HEK293 (cell line): ENCODE results near the gene REEP2.

Source experiments
- EGR2 ChIP-seq: fragments of 450-650 bp; formaldehyde crosslinking; IDR thresholded peaks from 2 replicates; pipeline ENCODE4 v1.5.1; 2016; ENCODE audit warnings: low read depth, missing biosample characterization, missing genetic modification characterization
- KLF16 ChIP-seq: fragments of 450-650 bp; formaldehyde crosslinking; IDR thresholded peaks from 2 replicates; pipeline ENCODE4 v1.5.1; 2017; ENCODE audit warnings: missing biosample characterization, missing genetic modification characterization
- MZF1 ChIP-seq: fragments of 450-650 bp; formaldehyde crosslinking; IDR thresholded peaks from 2 replicates; pipeline ENCODE4 v1.5.1; 2017; ENCODE audit warnings: missing biosample characterization, missing genetic modification characterization, borderline replicate concordance
- TCF7L2 ChIP-seq: IDR thresholded peaks from 2 replicates; pipeline ENCODE4 v1.6.1; 2011; ENCODE audit warnings: low read depth, mild to moderate bottlenecking, inconsistent platforms, low read length, moderate library complexity, borderline replicate concordance
- WT1 ChIP-seq: fragments of 450-650 bp; formaldehyde crosslinking; IDR thresholded peaks from 2 replicates; pipeline ENCODE4 v1.5.1; 2016; ENCODE audit warnings: missing biosample characterization, missing genetic modification characterization
- ZFP3 ChIP-seq: fragments of 450-650 bp; formaldehyde crosslinking; IDR thresholded peaks from 2 replicates; pipeline ENCODE4 v1.5.1; 2016; ENCODE audit warnings: low read depth, missing biosample characterization, missing genetic modification characterization
- ZFP37 ChIP-seq: fragments of 450-650 bp; formaldehyde crosslinking; IDR thresholded peaks from 2 replicates; pipeline ENCODE4 v1.5.1; 2016; ENCODE audit warnings: missing biosample characterization, missing genetic modification characterization
- ZIC2 ChIP-seq: fragments of 450-650 bp; formaldehyde crosslinking; IDR thresholded peaks from 2 replicates; pipeline ENCODE4 v1.5.1; 2016; ENCODE audit warnings: missing biosample characterization, missing genetic modification characterization
- ZNF155 ChIP-seq: fragments of 450-650 bp; formaldehyde crosslinking; IDR thresholded peaks from 2 replicates; pipeline ENCODE4 v1.5.1; 2016; ENCODE audit warnings: missing biosample characterization, missing genetic modification characterization
- ZNF169 ChIP-seq: fragments of 450-650 bp; formaldehyde crosslinking; IDR thresholded peaks from 2 replicates; pipeline ENCODE4 v1.5.1; 2016; ENCODE audit warnings: missing biosample characterization, missing genetic modification characterization
- ZNF19 ChIP-seq: fragments of 450-650 bp; formaldehyde crosslinking; IDR thresholded peaks from 2 replicates; pipeline ENCODE4; 2016; ENCODE audit warnings: missing biosample characterization, missing genetic modification characterization, low read depth
- ZNF202 ChIP-seq: fragments of 450-650 bp; formaldehyde crosslinking; IDR thresholded peaks from 2 replicates; pipeline ENCODE4 v1.5.1; 2016; ENCODE audit warnings: missing biosample characterization, missing genetic modification characterization, borderline replicate concordance
- ZNF24 ChIP-seq: fragments of 450-650 bp; formaldehyde crosslinking; IDR thresholded peaks from 2 replicates; pipeline ENCODE4 v1.5.1; 2016; ENCODE audit warnings: missing biosample characterization, missing genetic modification characterization
- ZNF248 ChIP-seq: fragments of 450-650 bp; formaldehyde crosslinking; IDR thresholded peaks from 2 replicates; pipeline ENCODE4 v1.5.1; 2017; ENCODE audit warnings: missing biosample characterization, missing genetic modification characterization
- ZNF324 ChIP-seq: fragments of 450-650 bp; formaldehyde crosslinking; IDR thresholded peaks from 2 replicates; pipeline ENCODE4 v1.5.1; 2016; ENCODE audit warnings: missing biosample characterization, missing genetic modification characterization
- ZNF423 ChIP-seq: fragments of 450-650 bp; formaldehyde crosslinking; IDR thresholded peaks from 2 replicates; pipeline ENCODE4 v1.5.1; 2016; ENCODE audit warnings: missing biosample characterization, missing genetic modification characterization
- ZNF433 ChIP-seq: fragments of 450-650 bp; formaldehyde crosslinking; IDR thresholded peaks from 2 replicates; pipeline ENCODE4 v1.5.1; 2016; ENCODE audit warnings: missing biosample characterization, missing genetic modification characterization, low read depth
- ZNF473 ChIP-seq: fragments of 450-650 bp; formaldehyde crosslinking; IDR thresholded peaks from 2 replicates; pipeline ENCODE4 v1.5.1; 2017; ENCODE audit warnings: missing biosample characterization, missing genetic modification characterization
- ZNF654 ChIP-seq: fragments of 450-650 bp; formaldehyde crosslinking; IDR thresholded peaks from 2 replicates; pipeline ENCODE4 v1.5.1; 2016; ENCODE audit warnings: low read depth, missing biosample characterization, missing genetic modification characterization
- ZNF677 ChIP-seq: fragments of 450-650 bp; IDR thresholded peaks from 2 replicates; pipeline ENCODE4 v1.5.0; 2018; ENCODE audit warnings: missing biosample characterization, mild to moderate bottlenecking, missing genetic modification characterization, moderate library complexity
- ZNF776 ChIP-seq: fragments of 450-650 bp; formaldehyde crosslinking; IDR thresholded peaks from 2 replicates; pipeline ENCODE4 v1.5.0; 2017; ENCODE audit warnings: missing biosample characterization, missing genetic modification characterization, borderline replicate concordance
- TF ChIP-seq, protein P1 (sequence below): fragments of 450-650 bp; formaldehyde crosslinking; IDR thresholded peaks from 2 replicates; pipeline ENCODE4 v1.5.1; 2017; ENCODE audit warnings: missing biosample characterization, missing genetic modification characterization
- TF ChIP-seq, protein P2 (sequence below): fragments of 450-650 bp; formaldehyde crosslinking; IDR thresholded peaks from 2 replicates; pipeline ENCODE4 v1.5.1; 2016; ENCODE audit warnings: missing biosample characterization, missing genetic modification characterization
- TF ChIP-seq, protein P3 (sequence below): fragments of 450-650 bp; formaldehyde crosslinking; IDR thresholded peaks from 2 replicates; pipeline ENCODE4 v1.5.1; 2016; ENCODE audit warnings: missing biosample characterization, missing genetic modification characterization
- TF ChIP-seq, protein P4 (sequence below): fragments of 450-650 bp; formaldehyde crosslinking; IDR thresholded peaks from 2 replicates; pipeline ENCODE4 v1.5.1; 2016; ENCODE audit warnings: missing biosample characterization, missing genetic modification characterization

Gene REEP2

DNA sequence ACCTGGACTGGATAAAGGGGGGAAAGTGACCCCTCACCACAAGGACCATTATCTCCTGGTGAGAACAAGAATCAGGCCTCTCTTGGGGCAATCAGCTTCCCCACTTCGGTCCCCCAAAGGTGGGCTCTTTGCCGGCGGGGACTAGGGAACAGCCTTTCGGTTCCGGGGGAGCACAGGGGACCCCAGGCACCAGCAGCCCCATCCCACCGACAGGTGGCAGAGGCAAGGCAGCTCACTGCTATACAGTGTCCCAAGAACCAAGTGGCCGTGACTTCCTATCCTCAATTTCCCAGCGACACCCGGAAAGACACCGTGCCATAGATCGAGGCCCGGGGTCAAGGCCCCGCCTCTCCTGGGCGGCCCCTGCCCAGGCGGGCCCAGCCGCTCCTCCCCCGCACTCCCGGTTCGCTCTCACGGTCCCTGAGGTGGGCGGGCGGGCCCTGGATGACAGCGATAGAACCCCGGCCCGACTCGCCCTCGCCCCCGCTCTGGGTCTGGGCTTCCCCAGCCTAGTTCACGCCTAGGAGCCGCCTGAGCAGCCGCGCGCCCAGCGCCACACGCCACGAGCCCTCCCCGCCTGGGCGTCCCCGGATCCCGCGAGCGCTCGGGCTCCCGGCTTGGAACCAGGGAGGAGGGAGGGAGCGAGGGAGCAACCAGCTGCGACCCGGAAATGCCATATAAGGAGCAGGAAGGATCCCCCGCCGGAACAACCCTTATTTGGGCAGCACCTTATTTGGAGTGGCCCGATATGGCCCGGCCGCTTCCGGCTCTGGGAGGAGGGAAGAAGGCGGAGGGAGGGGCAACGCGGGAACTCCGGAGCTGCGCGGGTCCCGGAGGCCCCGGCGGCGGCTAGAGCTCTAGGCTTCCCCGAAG, 25.8 kb downstream of the REEP2 start (continued):
- TF ChIP-seq, protein P1, sequence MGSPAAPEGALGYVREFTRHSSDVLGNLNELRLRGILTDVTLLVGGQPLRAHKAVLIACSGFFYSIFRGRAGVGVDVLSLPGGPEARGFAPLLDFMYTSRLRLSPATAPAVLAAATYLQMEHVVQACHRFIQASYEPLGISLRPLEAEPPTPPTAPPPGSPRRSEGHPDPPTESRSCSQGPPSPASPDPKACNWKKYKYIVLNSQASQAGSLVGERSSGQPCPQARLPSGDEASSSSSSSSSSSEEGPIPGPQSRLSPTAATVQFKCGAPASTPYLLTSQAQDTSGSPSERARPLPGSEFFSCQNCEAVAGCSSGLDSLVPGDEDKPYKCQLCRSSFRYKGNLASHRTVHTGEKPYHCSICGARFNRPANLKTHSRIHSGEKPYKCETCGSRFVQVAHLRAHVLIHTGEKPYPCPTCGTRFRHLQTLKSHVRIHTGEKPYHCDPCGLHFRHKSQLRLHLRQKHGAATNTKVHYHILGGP (tag by site-specific recombination): no peak
- TF ChIP-seq, protein P2, sequence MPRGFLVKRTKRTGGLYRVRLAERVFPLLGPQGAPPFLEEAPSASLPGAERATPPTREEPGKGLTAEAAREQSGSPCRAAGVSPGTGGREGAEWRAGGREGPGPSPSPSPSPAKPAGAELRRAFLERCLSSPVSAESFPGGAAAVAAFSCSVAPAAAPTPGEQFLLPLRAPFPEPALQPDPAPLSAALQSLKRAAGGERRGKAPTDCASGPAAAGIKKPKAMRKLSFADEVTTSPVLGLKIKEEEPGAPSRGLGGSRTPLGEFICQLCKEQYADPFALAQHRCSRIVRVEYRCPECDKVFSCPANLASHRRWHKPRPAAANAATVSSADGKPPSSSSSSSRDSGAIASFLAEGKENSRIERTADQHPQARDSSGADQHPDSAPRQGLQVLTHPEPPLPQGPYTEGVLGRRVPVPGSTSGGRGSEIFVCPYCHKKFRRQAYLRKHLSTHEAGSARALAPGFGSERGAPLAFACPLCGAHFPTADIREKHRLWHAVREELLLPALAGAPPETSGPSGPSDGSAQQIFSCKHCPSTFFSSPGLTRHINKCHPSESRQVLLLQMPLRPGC: peak; percentile 37; the same call in 1 of the 2 replicates
- TF ChIP-seq ZIC2 (tag by site-specific recombination) (peak; percentile 66), ZNF248 (no peak), MZF1 (tag by site-specific recombination) (no peak), ZFP3 (tag by site-specific recombination) (no peak), ZNF24 (tag by site-specific recombination) (peak; percentile 16; the same call in 1 of the 2 replicates), ZNF433 (tag by site-specific recombination) (no peak), ZNF473 (tag by site-specific recombination) (no peak), ZNF324 (tag by site-specific recombination) (no peak), ZNF19 (tag by site-specific recombination) (no peak), ZNF155 (tag by site-specific recombination) (no peak), ZNF202 (tag by site-specific recombination) (no peak), ZNF677 (tag by site-specific recombination) (no peak), EGR2 (tag by site-specific recombination) (peak; percentile 96), KLF16 (tag by site-specific recombination) (no peak; the same call in none of the 2 replicates), ZNF654 (tag by site-specific recombination) (no peak; the same call in none of the 2 replicates), WT1 (tag by site-specific recombination) (peak; percentile 81), ZFP37 (tag by site-specific recombination) (peak; percentile 76; the same call in 1 of the 2 replicates), ZNF169 (tag by site-specific recombination) (no peak), ZNF776 (tag by site-specific recombination) (no peak), ZNF423 (tag by site-specific recombination) (peak; percentile 16; the same call in 1 of the 2 replicates), TCF7L2 (no peak)
- TF ChIP-seq, protein P3, sequence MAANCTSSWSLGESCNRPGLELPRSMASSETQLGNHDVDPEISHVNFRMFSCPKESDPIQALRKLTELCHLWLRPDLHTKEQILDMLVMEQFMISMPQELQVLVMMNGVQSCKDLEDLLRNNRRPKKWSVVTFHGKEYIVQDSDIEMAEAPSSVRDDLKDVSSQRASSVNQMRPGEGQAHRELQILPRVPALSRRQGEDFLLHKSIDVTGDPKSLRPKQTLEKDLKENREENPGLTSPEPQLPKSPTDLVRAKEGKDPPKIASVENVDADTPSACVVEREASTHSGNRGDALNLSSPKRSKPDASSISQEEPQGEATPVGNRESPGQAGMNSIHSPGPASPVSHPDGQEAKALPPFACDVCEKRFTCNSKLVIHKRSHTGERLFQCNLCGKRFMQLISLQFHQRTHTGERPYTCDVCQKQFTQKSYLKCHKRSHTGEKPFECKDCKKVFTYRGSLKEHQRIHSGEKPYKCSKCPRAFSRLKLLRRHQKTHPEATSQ (tag by site-specific recombination): no peak
- TF ChIP-seq, protein P4, sequence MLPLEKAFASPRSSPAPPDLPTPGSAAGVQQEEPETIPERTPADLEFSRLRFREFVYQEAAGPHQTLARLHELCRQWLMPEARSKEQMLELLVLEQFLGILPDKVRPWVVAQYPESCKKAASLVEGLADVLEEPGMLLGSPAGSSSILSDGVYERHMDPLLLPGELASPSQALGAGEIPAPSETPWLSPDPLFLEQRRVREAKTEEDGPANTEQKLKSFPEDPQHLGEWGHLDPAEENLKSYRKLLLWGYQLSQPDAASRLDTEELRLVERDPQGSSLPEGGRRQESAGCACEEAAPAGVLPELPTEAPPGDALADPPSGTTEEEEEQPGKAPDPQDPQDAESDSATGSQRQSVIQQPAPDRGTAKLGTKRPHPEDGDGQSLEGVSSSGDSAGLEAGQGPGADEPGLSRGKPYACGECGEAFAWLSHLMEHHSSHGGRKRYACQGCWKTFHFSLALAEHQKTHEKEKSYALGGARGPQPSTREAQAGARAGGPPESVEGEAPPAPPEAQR (tag by site-specific recombination): no peak
